Measurements from ENCODE around the gene SAMMSON.

SAMMSON gene

GRCh38 chr3:70006089-70006488 lies 6.6 kb downstream of the SAMMSON start:
- no peak overlapping the region for H3K4me3 ChIP-seq (ENCODE audit: low read length)
- DNase-seq (ENCODE audit: low read depth), result no peak
- TF ChIP-seq CTCF (IDR thresholded peaks at IDR 0.05; ENCODE audit: insufficient read depth, low read depth, low read length, missing control alignments), result no peak

- no peak for DNase-seq (ENCODE audit: low read depth)
- no peak for TF ChIP-seq CTCF (IDR thresholded peaks at IDR 0.05; ENCODE audit: insufficient read depth, low read depth, low read length, missing control alignments)
These were observed 10.8 kb downstream of the SAMMSON start for GRCh38 chr3:70010346-70010745.

GRCh38 chr3:70011582-70011981 lies 12.0 kb downstream of the SAMMSON start:
- DNase-seq (ENCODE audit: low read depth), result no peak
- no peak for TF ChIP-seq CTCF (IDR thresholded peaks at IDR 0.05; ENCODE audit: insufficient read depth, low read depth, low read length, missing control alignments)
- no peak overlapping the region for H3K4me3 ChIP-seq (ENCODE audit: low read length)

More at GRCh38 chr3:70010346-70010745, 10.8 kb downstream of the SAMMSON start:
- H3K4me3 ChIP-seq (ENCODE audit: low read length), result no peak overlapping the region

- no peak for TF ChIP-seq CTCF (IDR thresholded peaks at IDR 0.05; ENCODE audit: insufficient read depth, low read depth, low read length, missing control alignments)
- no peak for DNase-seq (ENCODE audit: low read depth)
- H3K4me3 ChIP-seq (ENCODE audit: low read length), result no peak overlapping the region
These were observed 21.6 kb downstream of the SAMMSON start for GRCh38 chr3:70020906-70021660.

GRCh38 chr3:70028361-70028760 lies 28.8 kb downstream of the SAMMSON start:
- DNase-seq (ENCODE audit: low read depth), result no peak
- no peak for TF ChIP-seq CTCF (IDR thresholded peaks at IDR 0.05; ENCODE audit: insufficient read depth, low read depth, low read length, missing control alignments)
- no peak overlapping the region for H3K4me3 ChIP-seq (ENCODE audit: low read length)

GRCh38 chr3:70038693-70039092 lies 39.2 kb downstream of the SAMMSON start:
- no peak for TF ChIP-seq CTCF (IDR thresholded peaks at IDR 0.05; ENCODE audit: insufficient read depth, low read depth, low read length, missing control alignments)

GRCh38 chr3:70040386-70040785 lies 40.9 kb downstream of the SAMMSON start:
- no peak for TF ChIP-seq CTCF (IDR thresholded peaks at IDR 0.05; ENCODE audit: insufficient read depth, low read depth, low read length, missing control alignments)
- no peak overlapping the region for H3K4me3 ChIP-seq (ENCODE audit: low read length)

More at GRCh38 chr3:70038693-70039092, 39.2 kb downstream of the SAMMSON start:
- no peak overlapping the region for H3K4me3 ChIP-seq (ENCODE audit: low read length)
- no peak for DNase-seq (ENCODE audit: low read depth)

More at GRCh38 chr3:70040386-70040785, 40.9 kb downstream of the SAMMSON start:
- no peak for DNase-seq (ENCODE audit: low read depth)

All from epithelial cell of esophagus (primary cell).